Caki2 (cell line): ENCODE results near the gene PPTC7. TPM values are rescaled to one million over a fixed set of nuclear protein-coding genes. Genes with fewer than 3 reads are reported as not detected.
A peak's percentile ranks its signal among the peaks of the same experiment; 100 is the strongest.
"Not testable (repeated sequence)": the region's sequence is repeated elsewhere in the genome, so short reads cannot be mapped to it uniquely, and the experiment has no call there.

Experiments used
- DNase-seq: peaks from one replicate; pipeline ENCODE4 v3.0.0-alpha.2; 2015; ENCODE audit warnings: low read depth
- in situ Hi-C: cut with HindIII; loops from 2 replicates; pipeline ENCODE4 v1.10.0; 2016; ENCODE audit warnings: low sequenced_read_pairs, low pct_unique_long_range_greater_than_20kb, mixed read lengths
- total RNA-seq: library from RNA; depleted of rRNA; stranded (reverse); fragments of >200 nt; shearing (Covaris generic); gene quantifications from 2 replicates; pipeline ENCODE4 v1.2.3, GENCODE V29; 2014; ENCODE audit warnings: low replicate concordance

The PPTC7 gene
- total RNA-seq, 1 experiment from 2014 or later = 6.1 TPM

DNA sequence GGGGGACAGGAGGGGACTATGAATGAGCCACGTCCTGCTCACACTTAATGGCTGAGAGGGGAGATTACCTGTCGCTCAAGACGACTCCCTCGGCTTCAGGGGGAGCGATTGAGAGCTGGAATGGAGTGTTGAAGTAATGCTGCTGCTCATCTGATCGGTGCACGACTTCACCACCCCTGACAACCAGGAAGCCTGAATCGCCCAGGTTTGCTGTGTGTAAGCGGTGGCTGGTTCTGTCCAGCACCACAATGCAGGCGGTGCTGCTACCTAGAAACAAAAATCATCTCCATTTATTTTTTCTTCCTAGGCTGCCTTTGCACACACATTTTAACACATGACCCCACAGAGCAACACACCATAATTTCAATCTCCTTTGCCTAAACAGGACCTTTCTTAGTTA is 37.3 kb downstream of the PPTC7 start:
- in situ Hi-C loops = no loop called here
- DNase-seq = no peak

DNA sequence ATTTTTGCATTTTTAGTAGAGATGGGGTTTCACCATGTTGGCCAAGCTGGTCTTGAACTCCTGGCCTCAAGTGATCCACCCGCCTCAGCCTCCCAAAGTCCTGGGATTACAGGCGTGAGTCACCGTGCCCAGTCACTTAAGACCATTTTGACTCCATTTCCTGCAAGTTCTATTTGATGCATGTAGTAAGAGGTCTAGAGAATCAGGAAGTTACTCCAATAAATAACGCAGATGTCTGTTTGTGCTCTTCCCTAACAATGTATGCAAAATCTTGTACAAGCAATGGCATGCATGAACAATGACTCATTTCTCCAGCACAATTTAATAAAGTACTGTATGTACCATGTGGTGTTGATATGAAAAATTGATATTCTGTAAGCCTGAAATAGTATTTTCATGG is 37.9 kb downstream of the PPTC7 start:
- DNase-seq = peak; percentile 54
- in situ Hi-C loops = not testable (repeated sequence)

DNA sequence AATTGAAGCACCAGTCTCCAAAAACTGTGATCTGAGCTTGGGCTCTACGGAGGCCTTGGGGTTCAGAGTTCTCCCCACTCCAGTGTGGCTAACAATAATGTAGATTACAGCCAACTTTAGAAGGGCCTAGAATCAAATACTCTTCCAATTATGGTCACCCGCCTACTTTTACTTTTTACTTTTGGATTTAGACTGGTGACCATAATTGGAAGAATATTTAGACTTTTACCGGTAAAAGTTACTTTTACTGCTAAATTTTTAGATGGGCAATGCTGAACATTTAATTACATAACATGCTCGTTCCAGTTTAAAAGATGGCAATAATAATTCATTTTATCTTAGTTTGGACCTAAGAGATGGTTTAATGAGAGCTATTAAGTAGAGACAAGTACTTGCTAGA is 39.2 kb downstream of the PPTC7 start:
- in situ Hi-C loops = no loop called here

DNA sequence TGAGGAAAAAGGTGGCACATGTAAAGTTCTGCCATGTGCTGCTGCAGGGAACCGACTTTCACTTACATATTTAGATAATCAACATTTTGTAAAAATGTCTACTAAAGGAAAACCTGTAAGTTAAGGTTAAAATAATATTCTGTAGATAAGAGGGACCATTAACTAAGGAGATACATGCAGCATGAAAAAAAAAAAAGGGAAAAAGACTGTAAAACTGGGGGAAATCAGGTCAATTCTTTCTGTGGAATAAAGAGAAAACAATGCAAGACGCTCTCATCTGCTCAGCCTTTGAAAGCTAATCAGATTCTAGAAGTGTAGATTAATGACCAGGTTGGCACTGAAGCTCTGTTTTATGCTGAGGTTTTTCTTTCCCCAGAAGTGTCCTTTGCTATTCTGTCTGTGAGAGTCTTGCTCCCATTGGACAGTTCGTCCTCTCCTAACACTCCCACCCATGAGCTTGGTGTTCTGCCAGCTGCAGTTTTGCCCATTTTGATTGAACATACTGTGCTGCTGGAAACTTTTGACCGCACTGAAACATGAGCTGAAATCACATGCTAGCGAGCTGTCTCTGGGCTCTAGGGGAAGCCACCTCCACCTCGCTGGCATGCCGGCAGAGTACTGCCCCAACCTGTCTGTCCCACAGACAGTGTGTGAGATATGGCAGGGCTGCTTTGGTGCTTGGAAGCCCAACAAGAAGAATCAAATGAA is 39.7 kb downstream of the PPTC7 start:
- peak; percentile 74 for DNase-seq
- in situ Hi-C loops = no loop called here

More for the DNA sequence above, 39.2 kb downstream of the PPTC7 start:
- no peak for DNase-seq

DNA sequence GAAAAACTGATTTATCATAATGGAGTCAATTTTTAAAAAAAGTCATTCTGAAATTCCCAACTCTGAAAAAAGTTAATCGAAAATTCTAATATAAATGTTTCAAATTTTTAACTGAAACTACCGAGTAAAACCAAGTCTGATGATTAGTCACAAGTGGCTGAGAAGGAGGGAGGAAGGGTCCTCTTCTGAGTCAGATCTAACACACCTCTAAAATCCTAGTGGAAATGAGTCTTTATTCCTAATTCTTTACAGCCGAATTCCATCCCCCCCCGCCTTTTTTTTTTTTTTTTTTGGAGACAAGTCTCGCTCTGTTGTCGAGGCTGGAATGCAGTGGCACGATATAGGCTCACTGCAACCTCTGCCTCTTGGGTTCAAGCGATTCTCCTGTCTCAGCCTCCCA is 43.1 kb downstream of the PPTC7 start:
- in situ Hi-C loops = no loop called here
- no peak for DNase-seq

DNA sequence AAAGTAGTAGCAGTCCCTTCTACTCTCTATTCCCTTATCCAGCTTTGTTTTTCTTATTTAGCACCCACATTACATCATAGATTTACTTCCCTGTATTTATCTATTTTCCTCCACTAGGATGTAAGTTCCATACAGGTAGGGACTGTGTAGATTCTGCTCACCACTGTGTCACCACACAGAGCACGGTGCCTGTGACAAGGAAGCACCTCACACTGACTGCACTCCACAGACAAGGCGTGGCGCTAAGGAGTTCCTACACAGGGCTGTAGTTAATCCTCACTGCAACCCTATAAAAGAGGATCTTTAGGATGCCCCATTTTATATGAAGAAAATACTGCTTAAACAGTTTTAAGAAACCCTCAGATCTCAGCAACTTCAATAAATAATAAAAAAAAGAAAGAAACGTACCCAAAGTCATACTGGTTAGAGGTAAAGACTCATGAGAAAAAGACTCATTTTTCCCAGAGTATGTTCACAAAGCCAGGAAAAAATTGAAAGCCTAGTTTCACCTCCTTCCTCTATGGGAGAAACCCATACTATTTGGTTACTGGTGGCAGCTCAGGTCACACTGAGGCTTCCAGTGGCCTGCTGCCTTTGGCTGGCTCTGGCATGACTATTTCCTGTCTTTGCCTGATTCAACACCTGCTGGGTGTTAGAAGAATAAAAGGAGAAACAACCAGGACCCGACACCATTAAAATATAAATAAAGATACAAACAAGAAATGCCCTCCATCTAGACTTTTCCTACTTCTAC is 44.1 kb downstream of the PPTC7 start:
- DNase-seq = no peak
- in situ Hi-C loops = no loop called here

DNA sequence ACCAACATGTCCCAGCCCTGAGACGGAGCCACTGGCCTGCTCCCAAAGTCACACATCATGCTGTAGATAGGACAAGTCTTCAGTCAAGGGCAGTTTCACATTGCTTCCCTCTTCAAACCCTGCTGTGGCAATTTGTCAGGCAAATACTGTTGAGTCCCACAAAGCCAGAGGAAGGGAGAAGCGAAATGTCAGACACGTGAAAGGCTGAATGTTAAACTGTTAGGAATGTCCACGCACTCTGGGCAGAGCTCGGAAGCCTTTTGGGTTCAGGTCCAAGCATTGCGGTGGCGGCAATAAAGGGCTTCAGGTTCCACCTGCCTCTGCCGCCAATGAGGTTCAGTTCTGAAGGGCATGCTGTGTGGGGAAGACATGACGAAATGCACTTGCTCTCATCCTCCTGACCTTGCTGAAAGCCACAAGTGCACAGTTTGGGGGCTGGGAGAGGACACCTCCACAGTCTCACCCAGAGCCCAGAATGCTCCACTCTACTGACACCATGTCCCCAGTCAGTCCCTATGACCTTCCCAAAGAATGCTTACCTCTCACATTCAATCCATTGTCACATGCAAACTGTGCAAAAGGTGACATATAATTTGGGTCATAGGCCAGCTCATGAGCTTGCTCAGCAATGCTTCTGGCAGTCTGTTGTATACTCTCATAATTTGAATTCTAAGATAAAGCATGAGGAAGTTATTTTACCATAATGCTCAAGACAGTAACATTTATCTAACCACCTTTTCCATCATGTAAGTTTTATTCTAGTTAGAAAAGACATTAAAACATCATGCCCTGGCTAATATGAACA is 45.3 kb downstream of the PPTC7 start:
- in situ Hi-C loops = no loop called here
- no peak for DNase-seq

DNA sequence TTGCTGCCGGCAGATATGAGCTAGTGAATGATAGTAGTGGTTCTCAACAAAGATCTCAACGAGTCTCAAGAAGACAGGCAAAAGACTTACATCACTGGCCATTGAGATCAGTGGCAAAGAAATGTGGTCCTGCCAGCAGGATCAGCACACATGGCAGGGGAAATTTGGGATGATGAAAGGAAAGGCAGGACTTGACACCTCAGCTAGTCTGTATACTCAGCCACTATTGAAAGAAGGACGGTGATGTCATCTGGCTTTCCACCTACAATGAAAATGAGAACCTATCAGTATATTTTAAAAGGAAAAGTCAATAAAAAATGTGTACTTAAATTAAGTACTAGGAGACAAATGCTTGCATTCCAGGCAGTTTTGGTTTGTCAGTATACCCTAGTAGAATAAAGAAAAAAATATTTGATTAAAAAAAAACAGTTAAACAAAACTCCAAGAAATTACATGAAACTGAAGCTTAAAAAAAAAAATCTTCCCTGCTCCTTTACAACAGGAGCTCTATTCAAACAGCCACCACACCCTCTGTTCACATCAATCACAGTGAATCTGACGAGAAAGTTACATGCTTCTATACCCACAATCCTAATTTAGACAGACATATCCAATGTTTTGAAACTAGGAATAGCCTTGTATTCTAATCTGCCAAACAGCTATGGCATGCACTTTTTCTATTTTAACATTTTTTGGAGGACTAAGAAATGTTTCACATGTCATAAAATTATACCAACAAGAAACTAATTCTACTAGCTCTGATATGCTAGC is 46.1 kb downstream of the PPTC7 start:
- DNase-seq = no peak
- in situ Hi-C loops = no loop called here

DNA sequence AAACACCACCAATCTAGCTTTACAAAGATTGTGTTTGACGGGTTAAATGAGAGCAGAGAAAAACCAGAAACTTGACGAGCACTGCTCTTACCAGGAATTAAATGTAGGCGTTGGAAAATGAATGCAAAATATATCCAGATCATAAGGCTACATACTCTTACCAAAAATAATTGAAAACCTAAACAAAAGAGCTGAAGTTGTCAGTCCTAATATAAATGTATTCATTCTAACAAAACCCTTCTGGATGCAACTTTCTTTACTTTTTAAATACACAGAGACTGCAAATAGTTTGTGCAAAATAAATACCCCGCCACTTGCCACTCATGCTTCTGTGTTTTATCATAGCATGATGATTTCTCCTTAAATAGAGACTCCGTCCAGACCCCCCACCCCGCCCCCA is 48.3 kb downstream of the PPTC7 start:
- DNase-seq = no peak
- in situ Hi-C loops = no loop called here

DNA sequence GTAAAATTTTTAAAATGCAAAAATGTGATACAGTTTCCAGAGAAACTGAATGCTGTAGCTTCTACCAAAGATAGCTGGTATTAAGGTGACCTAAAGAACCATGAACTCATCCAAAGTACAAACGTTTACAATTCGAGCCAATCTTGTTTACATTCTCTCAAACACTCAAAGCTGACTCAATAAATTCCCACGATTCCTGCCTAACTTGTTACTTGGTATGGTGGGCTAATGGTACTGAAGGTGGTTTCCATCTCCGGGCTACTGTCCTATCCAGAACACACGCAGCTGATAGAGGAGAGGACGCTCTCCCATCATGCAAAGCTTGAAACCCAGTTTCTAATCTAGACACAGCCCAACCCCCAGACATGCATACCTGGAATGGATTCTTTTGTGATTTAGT is 49.5 kb downstream of the PPTC7 start:
- in situ Hi-C loops = no loop called here
- DNase-seq = no peak

DNA sequence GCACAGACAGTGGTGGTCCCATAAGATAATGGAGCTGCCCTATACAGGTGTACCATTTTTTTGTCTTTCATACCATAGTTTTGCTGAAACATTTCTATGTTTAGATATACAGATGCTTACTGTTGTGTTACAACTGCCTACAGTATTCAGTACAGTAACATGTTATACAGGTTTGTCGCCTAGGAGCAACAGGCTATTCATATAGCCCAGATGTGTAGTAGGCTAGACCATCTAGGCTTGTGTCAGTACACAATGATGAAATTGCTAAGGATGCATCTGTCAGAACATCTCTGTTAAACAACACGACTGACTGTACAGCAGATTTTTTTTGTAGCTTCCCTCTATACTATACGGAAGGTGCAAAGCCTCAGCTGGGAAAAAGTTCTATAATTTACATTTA is 50.5 kb downstream of the PPTC7 start:
- in situ Hi-C loops = no loop called here
- no peak for DNase-seq

DNA sequence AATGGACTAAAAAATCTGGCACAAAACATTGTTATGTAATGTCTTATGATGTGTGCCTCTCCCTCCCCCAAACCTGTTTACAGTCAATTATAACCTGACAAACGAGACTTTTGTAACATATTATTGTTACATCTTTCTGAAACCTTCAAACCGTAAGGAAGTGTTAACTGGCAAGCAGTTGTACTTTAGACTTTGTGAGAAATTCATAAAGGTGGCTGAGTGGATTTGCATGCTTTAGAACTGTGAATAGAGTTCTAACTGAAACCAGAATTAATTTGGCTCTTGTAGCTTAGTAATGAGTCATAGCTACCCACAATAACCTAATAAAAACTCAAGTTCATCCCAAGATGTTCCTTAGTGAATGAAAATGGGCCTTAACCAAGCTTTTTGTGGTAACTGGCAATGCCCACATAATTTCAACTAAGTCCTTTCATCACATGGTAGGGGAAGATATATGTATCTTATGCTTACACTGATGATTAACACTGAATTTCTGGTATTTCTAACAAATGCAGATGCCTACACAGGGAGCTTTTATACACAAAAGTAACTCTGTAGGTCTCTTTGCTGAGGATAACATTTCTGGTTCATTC is 51.3 kb downstream of the PPTC7 start:
- in situ Hi-C loops = no loop called here
- no peak for DNase-seq

DNA sequence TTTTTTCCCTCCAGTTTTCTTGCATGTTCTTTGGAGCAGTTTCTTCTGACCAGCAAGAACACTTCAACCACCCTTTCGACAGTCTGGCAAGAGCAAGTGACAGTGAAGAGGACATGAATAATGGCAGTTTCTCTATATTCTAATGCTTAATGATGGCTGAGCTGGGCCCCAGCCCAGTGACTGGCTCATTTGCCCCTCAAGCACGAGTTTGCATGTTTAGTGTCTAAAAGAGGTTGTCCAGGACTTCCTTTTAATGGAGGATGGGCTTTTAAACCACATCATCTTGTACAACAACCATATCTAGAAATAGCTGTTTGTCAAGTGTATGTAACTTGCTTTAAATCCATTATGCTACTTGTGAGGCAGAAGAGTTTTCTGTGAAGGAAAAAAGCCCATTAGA is 52.6 kb downstream of the PPTC7 start:
- DNase-seq = no peak
- in situ Hi-C loops = no loop called here

DNA sequence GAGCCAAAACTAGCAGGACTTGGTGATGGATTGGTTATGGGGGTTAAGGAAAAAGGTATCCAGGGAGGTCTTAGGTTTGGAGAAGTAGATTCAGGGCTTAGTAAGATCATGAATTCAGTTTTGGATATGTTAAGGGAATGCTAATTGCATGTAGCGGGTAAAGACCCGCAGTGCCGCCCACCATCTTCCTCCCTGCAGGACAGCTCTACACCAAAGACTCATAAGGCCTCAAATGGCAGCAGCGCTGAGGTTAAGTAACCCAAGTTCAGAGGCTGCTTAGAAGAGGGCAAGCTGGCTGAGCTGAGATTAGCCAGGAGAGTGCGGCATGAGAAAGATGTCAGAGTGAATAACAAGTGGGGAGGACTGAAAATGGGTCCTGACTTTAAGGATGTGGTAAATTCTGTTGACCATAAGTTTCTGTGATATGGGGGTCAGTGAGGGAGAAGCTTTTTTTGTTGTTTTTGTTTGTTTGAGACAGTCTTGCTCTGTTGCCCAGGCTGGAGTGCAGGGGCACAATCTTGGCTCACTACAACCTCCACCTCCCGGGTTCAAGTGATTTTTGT is 54.8 kb downstream of the PPTC7 start:
- no peak for DNase-seq
- in situ Hi-C loops = no loop called here

DNA sequence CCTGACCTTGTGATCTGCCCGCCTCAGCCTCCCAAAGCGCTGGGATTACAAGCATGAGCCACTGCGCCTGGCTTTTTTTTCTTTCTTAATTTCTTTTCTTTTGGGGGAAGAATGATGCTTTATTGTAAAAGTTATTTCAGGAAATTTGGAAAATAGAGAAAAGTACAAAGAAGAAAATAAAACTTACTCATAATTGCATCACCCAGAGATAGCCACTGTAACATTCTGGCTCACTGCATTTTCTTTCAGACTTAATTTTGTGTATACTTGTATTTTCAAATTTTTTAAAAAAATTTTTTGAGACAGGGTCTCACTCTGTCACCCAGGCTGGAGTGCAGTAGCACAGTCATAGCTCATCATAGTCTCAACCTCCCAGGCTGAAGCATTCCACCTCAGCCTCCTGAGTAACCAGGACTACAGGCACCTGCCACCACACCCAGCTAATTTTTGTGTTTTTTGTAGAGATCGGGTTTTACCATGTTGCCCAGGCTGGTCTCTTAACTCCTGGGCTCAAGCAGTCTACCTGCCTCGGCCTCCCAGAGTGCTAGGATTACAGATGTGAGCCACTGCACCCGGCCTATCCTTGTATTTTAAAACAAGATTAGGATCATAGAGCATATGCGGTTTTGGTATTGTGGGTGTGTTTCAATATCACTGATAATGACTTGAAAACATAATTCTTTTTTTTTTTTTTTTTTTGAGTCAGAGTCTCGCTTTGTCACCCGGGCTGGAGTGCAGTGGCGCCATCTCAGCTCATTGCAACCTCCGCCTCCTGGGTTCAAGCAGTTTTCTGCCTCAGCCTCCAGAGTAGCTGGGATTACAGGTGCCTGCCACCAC is 62.0 kb downstream of the PPTC7 start:
- DNase-seq, in situ Hi-C loops: not testable (repeated sequence)

DNA sequence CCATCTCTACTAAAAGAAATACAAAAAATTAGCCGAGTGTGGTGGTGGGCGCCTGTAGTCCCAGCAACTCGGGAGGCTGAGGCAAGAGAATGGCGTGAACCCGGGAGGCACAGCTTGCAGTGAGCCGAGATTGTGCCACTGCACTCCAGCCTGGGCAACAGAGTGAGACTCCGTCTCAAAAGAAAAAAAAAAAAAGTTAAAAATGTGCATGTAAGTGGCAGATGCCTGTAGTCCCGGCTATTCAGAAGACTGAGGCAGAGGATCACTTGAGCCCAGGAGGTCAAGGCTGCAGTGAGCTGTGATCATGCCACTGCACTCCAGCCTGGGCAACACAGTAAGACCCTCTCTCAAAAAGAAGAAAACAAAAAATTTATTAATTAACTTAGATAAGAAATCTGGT is 65.1 kb downstream of the PPTC7 start:
- DNase-seq, in situ Hi-C loops: not testable (repeated sequence)

DNA sequence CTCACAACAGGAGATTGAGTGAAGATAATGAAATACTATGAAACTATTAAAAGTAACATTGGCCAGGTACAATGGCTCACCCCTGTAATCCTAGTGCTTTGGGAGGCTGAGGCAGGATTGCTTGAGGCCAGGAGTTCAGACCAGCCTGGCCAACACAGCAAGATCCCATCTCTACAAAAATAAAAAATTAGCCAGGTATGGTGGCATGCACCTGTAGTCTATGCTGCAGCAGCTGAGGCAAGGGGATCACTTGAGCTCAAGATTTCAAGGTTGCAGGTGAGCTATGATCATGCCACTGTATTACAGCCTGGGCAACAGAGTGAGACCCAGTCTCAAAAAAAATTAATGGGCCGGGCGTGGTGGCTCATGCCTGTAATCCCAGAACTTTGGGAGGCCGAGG is 66.1 kb downstream of the PPTC7 start:
- in situ Hi-C loops = no loop called here

More for the DNA sequence above, 66.1 kb downstream of the PPTC7 start:
- DNase-seq = no peak
